GM18517 (cell line): Measurements from ENCODE around the gene RRAS.

Experiments
- ATAC-seq: cut with Tn5 transposase; IDR thresholded peaks from one replicate; pipeline ENCODE4 v1.9.1; 2021; ENCODE audit warnings: mild to moderate bottlenecking, moderate library complexity; ENCODE audit not compliant: unreplicated experiment

RRAS gene

GRCh38 chr19:49655570-49656455 is 15.9 kb upstream of the RRAS start:
- ATAC-seq = no peak

GRCh38 chr19:49654581-49654980 is 14.6 kb upstream of the RRAS start:
- ATAC-seq = no peak

- ATAC-seq = no peak
These were observed 13.5 kb upstream of the RRAS start for GRCh38 chr19:49653466-49653806.

DNA sequence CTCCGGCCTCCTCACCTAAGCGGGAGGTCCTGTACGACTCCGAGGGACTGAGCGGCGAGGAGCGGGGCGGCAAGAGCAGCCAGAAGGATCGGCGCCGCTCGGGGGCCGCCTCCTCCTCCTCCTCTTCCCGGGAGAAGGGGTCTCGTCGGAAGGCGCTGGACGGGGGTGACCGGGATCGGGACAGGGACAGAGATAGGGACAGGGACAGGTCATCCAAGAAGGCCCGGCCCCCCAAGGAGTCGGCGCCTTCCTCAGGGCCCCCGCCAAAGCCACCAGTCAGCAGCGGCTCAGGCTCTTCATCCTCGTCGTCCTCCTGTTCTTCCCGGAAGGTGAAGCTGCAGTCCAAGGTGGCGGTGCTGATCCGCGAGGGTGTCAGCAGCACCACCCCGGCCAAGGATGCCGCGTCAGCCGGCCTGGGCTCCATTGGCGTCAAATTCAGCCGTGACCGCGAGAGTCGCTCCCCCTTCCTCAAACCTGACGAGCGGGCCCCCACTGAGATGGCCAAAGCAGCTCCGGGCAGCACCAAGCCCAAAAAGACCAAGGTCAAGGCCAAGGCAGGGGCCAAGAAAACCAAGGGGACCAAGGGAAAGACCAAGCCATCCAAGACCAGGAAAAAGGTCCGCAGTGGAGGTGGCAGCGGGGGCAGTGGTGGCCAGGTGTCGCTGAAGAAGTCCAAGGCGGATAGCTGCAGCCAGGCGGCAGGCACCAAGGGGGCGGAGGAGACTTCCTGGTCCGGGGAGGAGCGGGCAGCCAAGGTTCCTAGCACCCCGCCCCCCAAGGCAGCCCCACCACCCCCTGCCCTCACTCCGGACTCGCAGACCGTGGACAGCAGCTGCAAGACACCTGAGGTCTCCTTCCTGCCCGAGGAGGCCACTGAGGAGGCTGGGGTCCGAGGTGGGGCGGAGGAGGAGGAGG is 12.9 kb upstream of the RRAS start:
- no peak for ATAC-seq

DNA sequence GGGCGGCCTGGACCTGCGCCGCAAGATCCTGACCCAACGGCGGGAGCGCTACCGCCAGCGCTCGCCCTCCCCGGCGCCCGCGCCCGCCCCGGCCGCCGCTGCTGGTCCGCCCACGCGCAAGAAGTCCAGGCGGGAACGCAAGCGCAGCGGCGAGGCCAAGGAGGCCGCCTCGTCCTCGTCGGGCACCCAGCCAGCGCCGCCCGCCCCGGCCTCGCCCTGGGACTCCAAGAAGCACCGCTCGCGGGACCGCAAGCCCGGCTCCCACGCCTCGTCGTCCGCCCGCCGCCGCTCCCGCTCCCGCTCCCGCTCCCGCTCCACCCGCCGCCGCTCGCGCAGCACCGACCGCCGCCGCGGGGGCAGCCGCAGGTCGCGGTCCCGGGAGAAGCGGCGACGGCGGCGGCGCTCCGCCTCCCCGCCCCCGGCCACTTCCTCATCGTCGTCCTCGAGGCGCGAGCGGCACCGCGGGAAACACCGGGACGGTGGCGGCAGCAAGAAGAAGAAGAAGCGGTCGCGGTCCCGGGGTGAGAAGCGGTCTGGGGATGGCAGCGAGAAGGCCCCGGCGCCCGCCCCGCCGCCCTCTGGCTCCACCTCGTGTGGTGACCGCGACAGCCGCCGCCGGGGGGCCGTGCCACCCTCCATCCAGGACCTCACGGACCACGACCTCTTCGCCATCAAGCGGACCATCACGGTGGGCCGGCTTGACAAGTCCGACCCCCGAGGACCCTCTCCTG is 12.0 kb upstream of the RRAS start:
- ATAC-seq = no peak

GRCh38 chr19:49651029-49651819 is 11.3 kb upstream of the RRAS start:
- no peak for ATAC-seq

GRCh38 chr19:49646586-49646985 is 6.6 kb upstream of the RRAS start:
- ATAC-seq = no peak

DNA sequence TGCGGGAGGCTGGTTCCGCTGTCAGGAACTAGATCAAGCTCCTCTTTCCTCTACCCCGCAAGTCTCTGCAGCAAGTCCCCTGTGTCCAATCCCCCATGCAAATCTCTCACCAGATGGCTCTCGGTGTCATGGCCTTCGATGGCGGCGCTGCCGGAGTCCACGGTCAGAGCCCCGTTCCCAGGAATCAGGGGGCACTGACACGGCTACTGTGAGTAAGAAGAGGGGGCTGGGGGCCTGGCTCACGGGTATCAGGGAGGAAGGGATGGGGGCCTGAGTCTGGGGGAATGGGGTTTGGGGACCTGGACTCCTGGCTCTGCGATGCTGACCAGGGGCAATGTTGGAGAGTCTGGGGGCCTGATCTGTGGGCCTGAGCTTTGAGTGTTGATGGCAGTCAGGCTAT is 6.1 kb upstream of the RRAS start:
- ATAC-seq = no peak

DNA sequence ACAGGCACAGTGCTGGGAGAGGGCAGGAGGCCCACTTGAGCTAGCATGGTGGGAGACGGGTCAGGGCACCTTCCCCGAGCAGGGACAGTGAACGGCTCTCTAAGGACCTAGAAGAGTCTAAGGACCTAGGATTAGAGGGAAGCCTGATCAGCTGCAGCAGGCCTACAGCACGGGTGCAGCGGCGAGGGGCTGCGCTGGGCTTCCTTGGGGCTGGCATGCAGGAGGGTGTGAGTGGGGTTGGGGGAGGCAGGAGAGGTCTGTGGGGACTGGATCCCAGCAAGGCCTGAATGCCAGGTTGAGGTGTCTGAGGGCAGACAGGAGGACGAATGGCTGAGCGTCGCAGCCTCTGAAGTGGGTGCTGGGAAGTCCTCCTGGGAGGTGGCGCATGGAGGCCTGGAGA is 5.6 kb upstream of the RRAS start:
- ATAC-seq = no peak

DNA sequence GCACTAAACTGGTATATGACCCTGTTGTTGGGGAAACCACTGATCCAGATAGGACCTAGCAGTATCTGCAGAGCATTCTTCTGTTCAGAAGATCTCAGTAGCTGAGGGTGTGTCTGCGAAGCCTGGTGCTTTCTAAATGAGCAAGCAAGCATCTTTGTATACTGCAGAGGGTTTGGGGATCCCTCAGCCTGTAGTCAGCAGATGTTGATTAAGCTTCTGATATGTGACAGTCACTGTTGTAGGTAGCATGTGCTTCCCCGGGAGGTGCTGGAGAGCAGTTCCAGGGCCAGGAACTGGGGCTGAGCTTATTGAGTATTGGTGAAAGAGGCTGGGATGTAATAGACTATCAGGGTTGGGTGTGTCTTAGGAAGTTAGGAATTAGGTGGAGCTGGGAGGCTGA is 3.5 kb upstream of the RRAS start:
- no peak for ATAC-seq

- ATAC-seq = no peak
These were observed 2.6 kb upstream of the RRAS start for GRCh38 chr19:49642492-49643035.

GRCh38 chr19:49641688-49642491 is 1.9 kb upstream of the RRAS start, which contains the start of gene SCAF1:
Gene SCAF1 (plus strand): TSS chr19:49642209. CDS start chr19:49645027, 2,818 bp downstream.
- peak; percentile 52 for ATAC-seq

DNA sequence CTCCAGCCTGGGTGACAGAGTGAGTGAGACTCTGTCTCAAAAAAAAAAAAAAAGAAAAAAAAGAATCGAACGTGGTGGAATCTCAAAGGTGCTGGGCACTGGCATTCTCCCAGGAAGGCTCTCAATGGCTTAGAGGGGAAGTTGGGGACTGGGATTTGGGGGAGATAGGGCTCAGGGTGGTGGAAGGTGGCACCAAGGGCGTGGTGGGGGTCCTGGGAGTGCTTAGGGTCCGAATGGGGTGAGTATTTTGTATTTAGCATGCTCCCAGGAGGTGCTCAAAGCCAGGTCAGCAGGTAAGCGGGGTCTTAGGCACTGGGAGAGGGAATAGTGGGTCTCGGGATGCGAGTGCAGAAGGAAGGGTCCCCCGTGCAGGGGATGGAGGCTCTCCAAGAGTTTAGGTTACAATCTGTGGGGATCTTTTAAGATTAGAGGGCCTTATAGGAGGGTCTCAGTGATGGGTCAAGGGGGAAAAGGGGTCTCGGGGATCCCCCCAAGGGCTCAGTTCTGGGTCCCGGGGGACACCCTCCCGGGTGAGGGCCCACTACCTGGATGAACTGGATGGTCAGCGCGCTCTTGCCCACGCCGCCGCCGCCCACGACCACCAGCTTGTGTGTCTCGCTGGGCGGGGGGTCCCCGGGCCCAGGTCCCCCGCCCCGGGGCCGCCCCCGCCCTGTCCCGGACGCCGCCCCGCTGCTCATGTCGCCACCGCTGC is 386 bp downstream of the RRAS start:
- ATAC-seq = no peak

GRCh38 chr19:49637821-49638738 is 1.9 kb downstream of the RRAS start:
- ATAC-seq = no peak

- no peak for ATAC-seq
These were observed 3.6 kb downstream of the RRAS start for GRCh38 chr19:49636233-49636932.

DNA sequence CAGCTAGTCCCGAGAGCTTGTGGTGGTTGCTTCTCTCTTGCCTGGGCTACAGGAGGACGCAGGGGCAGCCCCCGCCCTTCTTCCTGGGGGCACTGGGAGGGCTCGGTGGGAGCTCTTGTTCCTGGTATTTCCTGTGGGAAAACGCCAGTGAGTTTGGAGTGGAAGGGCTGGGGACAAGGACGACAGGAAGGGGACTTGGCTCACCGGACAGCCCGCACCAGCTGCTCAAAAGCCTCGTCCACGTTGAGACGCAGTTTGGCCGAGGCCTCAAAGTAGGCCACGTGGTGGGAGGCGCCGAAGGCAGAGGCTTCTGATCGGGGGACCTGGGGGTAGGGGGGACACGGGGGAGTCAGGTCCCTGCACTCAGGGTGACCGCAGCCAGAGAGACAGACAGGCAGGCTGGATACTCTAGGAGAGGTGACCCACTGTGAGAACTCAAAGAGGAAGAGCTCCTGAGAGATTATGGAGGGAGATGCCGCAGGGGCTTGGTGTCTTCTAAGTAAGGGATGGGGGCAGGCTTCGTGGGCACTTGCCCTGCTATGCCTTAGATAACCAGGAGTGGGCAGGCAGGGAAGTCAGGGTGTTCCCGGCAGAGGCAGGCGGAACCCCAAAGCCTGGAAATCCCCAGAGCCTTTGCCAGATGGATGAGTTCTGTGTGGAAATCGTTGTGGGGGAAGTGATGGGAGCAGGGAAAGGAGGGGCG is 4.3 kb downstream of the RRAS start:
- no peak for ATAC-seq
